Cerebellar nuclear complex (tissue), 1 donor: ENCODE data around the gene PDZD2.

Experiments
- DNase-seq, 2 experiments: peaks; one replicate each; lab custom pipeline; 2025; lab: John Stamatoyannopoulos, UW

The PDZD2 gene

DNA sequence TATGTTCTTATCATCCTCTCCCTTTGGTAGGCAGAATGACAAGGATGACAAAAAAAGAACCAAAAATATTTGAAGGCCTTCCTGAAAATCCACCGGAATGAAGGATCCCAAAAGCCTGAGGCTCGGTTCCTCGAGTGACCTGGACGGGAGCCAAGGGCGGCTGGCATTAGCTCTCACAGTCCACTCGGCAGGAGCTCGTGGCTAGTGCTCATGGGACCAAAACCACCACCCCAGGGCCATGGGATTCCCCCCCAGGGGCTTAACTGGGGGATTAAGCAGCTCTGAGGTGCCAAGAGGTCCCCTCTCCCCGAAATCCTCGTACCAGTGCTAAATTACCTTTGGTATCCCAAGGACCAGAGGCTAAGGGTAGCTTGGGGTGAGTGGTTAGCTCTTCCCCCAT lies 586 bp upstream of the PDZD2 start:
- no peak for DNase-seq

DNA sequence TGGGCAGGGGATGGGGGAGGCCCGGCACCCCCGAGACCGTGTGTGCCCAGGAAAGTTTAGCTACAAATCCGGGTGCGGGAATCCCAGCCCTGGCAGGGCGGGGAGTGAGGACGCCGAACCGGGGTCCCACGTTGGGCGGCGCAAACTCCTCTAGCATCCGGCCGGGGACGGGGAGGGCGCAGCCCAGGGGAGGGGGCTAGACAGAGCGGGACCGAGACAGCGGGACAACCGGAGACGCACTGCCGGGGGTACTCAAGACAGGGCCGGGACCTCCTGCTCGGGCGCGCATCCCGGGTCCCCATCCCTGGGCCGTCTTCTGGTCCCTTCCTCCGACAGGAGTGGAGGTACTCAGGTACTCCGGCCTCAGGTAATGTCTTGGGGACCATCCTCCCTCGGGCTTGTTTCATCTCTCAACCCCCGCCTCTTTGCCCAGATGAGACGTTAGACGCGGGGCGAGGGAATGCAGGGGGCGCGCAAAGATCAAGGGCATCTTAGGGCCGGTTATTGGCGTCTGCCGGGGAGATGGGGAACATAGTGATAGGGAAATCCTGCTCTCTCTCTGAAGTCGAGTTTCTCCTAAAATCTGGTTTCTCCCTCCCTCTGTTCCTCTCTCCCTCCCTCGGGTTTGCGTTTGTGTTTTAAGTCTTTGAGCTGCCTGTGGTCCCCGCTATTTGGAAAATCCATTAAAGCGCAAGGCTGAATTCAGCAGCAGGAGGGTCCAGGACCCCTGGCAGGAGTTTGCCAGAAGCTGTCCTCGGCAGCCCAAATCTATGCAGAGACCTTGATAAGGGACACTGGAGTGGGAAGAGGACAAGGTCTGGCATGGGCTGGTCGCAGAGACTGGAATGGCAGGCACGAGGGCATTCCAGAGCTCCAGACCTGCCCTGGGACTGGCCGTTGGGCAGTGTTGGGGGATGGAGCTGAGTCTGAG lies 815 bp downstream of the PDZD2 start:
- no peak for DNase-seq

DNA sequence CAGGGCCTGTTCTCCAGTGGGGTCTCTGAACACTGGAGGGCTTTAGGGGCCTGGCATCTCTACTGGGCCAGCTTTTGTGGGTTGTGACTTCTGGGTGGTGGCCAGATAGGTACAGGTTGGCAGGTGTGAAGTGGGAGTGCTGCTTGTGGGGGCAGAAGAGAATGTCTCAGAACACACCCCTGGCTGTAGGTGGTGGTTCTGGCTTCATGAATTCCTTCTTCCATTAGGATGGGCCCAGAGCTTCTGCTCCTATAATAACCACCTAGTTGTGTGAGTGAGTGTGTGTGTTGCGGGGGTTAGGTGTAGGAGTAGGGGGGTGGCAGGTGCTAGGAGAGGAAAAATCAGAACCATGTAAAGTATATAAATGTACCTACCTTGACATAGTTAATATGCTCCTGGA lies 1.6 kb downstream of the PDZD2 start:
- no peak for DNase-seq

DNA sequence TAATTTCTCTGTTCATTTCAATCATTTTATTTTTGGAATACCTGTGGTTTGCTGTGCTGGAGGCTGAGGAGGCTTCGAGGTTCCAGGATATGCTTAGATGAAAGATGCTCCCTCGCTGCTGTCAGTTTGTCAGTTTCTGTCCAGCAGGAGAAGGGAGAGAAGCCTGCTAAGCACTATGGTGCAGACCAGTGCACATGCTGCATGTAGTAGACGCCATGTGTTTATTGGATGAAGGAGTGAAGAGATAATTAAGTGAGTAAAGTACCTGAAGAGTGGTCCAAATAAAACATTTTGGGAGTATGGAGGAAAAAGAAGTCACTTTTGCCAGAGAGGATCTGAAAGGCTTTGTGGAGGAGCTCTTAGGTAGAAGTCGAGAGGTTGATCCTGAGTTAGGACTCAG lies 2.1 kb downstream of the PDZD2 start:
- DNase-seq = no peak

DNA sequence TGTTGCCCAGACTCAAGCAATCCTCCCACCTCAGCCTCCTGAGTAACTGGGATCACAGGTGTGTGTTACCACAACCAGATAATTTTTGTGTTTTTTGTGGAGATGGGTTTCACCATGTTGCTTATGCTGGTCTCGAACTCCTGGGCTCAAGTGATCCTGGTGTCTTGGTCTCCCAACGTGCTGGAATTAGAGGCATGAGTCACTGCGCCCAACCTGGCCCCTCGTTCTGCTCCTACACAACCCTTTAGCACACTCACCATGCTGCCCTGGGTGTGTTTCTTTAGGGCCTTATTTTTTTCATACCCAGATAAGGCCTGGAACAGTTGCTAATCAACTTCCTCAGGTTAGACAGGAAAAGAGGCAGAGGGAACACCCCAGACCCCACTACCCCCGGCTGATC lies 2.6 kb downstream of the PDZD2 start:
- no peak for DNase-seq

DNA sequence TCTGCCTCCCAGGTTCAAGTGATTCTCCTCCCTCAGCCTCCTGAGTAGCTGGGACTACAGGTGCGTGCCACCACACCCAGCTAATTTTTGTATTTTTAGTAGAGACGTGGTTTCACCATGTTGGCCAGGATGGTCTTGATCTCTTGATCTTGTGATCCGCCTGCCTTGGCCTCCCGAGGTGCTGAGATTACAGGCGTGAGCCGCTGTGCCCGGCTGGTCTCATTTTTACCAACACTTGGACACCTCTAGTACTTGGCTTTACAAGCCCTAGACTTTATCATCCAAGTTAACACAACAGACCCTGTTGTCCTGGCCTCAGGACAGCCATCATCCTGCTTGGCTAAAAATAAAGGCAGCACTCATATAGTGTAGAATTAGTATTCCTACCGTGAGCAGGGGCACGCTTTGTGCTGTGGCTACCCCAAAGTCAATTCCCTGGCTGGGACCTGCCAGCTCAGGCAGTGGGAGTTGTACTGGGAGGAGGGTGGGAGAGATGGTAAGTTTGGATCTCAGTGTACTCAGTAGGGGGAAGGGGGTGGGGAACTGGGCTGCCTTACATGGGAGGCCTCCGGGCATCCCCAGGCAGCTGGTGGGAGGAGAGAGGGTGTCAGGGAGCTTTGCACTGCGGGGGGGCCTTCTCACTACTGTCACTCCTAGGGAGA lies 6.6 kb downstream of the PDZD2 start:
- no peak for DNase-seq

DNA sequence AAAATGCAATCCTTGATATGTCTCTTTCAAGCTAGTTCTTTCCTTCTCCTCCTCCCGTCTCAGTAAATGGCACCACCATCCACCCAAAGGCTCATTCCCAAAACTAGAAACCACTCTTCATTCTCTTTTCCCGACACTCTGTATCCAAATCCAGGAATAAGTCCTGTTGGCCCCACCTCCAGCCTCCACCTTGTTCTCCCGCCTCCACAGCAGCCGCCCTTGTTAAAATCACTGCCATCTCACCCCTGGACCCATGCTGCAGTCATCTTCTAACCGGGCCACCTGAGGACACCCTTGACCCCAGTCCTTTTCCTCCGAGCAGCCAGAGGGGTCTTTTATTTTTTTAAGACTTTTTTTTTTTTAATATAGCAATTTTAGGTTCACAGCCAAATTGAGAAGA lies 9.4 kb downstream of the PDZD2 start:
- no peak for DNase-seq

DNA sequence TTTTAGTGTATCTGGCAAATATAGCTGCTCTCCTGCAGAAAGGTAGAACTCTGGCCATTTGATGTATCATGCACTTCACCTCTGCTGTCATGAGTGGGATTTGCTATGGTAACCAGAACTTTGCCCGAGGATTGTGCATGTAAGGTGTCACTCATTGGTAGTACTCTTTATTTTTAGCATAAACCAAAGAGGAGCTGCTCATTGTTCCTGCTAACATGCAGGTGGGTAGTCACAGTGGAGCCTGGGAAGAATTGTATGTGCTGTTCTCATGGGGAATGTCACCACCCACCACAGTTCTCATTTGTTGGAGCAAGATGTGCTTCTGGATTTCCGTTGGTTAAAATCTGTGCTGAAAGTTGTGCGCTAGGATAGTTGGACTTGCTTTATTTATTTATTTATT lies 12.3 kb downstream of the PDZD2 start:
- no peak for DNase-seq

DNA sequence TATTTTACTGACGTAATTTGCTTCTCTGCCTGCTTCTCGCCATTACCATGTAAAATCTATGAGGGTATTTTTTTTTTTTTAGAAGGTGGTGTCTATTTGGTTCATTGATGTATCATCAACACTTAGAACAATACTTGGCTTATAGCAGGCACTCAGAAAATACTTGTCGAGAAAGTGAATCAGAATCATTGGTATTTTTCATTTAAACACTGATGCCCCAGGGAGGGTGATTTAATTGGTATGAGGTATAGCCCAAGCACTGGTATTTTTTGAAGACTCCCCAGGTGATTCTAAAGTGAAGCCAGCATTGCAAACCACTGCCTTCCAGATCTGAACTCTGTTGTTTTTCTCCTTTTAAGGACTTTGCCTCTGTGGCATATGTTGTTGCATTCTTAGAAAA lies 16.6 kb downstream of the PDZD2 start:
- no peak for DNase-seq

DNA sequence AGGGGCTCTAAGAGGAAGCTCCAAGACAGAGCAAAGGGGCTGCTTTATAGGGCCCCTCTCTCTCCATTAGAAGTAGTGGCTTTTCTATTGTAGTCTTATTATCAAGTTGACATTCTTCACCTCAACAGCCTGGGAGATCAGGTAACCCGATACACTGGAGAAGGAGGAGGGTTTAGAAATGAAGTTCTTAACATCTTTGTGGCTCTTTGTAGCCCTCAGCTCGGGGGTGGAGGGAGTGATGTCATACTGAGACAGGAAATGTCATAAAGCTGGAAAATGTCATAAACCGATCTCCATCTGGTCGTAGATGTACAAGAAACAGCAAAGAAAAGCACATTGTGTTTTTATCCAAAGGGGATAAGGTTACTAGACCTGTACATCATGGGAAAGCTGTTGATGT lies 17.9 kb downstream of the PDZD2 start:
- DNase-seq = no peak

DNA sequence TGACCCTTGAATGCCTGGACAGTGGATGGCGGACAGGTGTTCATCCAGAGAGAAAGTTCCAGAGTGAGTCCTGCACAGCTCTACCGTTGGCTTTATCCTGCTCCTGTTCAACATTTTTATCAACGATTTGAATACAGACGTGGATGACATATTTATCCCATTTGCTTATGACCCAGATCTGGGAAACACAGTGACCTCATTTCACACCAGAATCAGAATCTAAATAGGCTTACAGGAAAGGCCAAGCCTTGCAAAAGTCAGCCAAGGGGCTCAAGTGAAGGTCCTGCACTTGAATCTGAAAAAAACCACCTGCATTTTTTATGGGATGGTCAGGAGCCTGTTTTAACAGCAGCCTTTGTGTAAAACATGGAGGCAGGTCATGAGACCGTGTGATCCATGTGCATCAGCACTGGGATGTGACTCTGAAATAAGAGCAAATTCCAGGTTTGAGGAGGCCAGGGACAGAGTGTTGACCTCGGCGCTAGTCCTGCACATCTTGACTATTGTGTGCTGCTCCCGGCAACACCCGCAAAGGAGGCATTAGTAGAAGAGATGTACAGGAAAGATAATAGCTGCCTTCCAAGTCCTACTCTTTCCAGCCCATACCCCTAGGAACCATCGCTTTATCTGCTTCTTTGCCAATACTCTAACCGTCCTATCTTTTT lies 18.5 kb downstream of the PDZD2 start:
- no peak for DNase-seq

DNA sequence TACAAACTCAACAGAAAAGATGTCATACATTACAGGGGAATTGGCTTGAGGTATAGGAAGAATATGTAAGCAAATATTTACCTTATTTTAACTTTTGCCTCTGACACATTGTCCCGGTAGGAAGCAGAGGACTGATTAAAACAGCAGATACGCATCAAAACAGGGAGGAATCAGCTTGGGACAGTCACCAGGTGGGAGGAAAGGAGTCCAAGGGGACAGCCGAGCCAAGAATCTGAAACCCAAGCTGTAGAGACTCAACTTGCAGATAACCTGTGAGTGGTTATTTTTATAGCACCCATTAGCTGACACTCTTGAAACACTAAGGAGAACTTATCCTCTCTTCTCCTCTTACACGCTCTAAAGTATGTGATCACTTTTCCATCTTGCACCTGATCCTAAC lies 22.3 kb downstream of the PDZD2 start:
- DNase-seq = no peak

DNA sequence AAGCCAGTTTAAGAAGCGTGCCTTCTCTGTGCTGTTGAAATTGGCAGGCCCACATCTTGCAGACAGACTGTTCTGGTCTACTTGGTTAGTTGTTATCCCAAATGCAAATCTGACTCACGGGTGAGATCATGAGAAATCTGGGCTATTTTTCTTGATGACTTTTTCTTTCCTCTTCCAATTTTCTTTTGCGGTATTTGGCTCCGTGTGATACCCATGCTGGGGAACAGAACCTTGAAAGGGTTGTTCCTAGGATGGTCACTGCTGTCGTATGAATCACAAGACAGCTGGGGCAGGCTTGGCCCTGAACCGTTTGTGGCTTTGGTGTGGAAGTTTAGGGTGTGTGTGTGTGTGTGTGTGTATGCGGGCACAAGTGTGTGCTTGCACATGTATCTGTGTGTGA lies 24.6 kb downstream of the PDZD2 start:
- DNase-seq = no peak

DNA sequence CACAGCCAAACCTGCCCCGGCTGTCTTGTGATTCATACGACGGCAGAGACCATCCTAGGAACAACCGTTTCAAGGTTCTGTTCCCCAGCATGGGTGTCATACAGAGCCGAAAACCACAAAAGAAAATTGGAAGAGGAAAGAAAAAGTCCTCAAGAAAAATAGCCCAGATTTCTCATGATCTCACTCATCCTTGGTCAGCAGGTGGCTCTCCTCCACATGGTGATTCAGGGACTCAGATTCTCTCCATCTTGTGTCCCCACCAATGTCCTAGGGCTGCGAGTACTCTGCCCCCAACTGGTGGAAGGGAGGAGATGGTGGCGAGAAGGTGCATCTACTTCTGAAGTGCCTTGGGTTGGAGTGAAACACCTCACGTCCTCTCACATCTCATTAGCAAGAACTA lies 25.6 kb downstream of the PDZD2 start:
- no peak for DNase-seq

DNA sequence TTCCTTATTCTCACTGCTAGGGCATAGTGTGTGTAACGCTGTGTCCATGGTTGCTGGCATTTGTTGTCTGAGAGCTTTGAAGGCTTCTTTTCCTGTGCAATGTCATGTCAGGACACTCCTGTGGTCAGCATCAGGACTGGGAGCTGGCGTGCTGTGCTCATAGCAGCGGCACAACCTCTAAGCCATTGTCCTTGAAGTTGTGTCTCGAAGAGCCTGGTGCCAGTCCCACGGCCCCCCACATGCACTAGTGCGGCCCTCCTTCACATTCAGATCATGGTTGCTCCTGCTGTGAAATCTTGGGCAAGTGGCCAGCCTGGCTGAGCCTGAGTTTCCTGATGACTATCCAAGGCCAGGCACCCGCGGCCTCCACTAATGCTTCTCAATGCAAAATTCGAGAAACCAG lies 32.4 kb downstream of the PDZD2 start:
- no peak for DNase-seq

DNA sequence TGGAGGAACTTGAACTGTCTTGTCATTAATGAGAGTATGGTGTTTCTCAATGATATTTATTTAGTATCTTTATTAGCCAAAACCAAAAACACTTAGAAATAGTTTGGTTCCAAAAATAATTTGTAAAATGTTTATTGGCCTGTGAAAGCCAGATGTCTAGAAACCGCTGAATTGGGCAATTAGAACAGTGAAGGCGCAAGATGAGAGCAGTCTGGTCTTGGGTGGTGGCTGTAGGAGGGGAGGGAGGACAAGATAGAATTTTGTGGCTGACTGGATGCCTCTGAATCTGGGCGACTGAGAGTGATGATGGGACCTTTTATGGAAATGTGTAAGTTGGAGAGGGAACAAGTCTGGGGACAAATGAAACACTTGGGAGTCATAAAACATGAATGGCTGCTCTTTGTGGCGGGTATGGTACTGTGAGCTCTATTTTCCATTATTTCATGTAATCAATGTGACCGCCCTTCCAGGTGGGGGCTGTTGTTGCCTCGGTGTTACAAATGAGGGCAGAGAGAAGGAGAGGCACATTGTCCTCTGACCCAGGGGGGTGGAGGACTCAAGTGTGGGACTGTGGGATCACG lies 35.5 kb downstream of the PDZD2 start:
- DNase-seq = no peak

DNA sequence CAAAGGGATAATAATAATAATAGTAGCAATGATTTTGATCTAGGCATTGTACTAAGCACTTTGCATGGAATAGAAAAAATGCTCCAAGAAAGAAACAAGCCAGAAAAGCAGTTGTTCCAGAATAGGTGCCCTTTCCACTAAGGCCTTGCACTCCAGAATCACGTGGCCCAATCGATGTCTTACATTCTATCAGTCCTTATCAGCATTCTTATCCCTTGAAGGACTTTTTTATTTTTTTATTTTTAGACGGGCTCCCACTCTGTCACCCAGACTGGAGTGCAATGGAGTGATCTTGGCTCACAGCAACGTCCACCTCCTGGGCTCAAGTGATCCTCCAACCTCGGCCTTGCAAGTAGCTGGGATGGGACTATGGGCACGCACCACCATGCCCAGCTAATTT lies 36.5 kb downstream of the PDZD2 start:
- DNase-seq = no peak

DNA sequence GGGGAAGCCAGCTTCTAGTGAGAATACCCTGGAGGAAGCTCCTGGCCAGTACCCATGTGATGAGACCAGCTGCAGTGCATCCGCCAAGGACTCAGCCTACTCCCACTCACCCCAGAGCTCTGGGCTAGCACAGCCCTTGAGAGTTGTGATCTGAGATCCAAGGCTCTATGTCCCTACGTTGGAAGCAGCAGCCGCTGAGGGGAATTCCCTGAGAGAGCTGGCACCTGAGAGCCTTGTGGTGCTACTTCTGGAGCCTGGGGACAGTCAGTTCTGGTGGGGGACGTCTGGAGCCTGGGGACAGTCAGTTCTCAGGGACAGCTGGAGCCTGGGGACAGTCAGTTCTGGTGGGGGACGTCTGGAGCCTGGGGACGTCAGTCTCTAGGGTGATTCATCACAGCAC lies 39.2 kb downstream of the PDZD2 start:
- no peak for DNase-seq

DNA sequence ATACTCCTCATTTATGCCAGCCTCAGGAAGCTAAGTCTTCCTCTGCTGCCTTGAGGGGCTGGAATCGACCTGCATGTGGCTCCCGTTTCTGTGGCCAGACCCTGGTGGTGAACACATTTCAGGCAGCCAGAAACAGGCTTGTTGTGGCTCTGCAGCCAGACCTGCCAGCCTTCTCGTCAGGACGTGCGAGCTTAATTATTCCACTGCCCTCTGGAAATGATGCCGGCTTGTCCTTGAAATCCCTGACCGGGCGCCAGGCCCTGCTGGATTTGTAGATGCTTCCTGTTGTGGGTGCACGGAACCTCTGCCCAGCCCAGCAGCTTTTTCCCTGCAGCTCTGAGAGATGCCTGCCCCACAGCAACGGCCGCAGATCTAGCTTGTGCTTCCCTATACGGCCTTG lies 41.6 kb downstream of the PDZD2 start:
- DNase-seq = no peak

DNA sequence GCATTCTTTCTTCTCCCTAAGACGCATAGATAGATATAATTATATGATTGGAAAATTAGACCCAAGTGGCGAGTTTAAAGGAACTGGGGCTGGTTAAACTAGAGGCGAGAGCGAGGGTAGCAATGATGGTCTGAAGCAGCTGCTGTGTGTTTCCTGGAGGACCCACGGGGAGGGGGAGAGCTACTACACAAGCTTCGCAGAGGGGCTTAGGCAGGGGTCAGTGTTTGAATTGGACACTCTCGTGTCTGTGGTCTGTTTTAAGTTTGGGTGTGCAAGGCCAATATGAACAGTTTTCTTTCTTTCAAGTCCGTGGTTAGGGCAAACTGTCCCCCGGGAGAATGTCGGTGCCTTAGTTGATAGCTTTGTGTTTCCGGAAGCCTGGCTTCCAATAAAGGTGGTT lies 43.1 kb downstream of the PDZD2 start:
- DNase-seq = no peak

DNA sequence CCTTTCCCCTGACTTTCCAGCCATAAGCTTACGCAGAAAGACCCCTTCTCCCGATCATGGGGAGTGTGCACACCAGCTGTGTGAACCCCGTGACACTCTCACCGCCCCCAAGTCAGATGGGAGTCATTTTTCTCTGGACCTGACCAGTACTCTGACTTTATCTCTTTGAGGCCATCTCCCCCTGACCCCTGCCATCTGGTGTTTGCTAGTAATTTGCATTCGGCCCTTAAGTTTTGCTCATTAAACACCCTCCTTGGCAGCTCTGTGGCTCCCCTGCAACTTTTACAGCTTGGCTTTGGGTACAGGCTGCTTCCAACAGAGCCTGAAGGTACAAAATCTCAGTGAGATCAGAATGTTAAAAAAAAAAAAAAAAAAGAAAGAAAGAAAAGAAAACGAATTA lies 43.9 kb downstream of the PDZD2 start:
- no peak for DNase-seq

DNA sequence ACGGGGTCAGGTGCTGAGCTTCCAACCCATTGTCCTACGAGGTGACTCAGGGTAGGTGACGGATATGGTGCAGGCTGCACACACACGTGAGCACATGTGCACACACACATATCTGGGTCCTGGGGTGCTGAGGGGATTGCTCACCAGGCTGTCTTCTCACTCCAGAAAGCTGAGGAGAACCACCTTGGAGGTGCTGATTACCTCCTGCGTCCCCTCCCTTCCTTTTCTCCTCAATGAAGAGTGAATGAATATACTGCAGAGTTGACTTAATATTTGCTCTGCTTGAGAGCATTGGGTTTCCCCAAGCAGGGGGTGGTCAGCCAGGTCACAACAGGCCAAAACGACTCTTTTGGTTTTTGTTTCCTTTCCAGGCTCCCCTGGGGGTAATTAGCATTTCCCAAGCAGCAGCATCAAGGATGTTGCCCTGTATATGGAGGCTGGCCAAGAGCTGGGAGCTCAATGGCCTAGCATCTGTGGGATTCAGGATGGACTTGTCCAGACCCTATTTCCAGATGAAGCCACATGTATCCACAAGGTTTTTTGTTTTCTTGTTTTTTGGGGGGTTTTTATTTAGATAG lies 49.7 kb downstream of the PDZD2 start:
- DNase-seq = no peak
